ACHN (cell line): Measurements from ENCODE around the gene RRM1.
"Not testable (repeated sequence)": the region's sequence is repeated elsewhere in the genome, so short reads cannot be mapped to it uniquely, and the experiment has no call there.

Source experiments
- DNase-seq: peaks from one replicate; pipeline ENCODE4 v3.0.0-alpha.2; 2015
- in situ Hi-C: cut with HindIII; loops from 2 replicates; pipeline ENCODE4 v1.10.0; 2017; ENCODE audit warnings: low sequenced_read_pairs, low pct_ligation_motif_present, low pct_unique_long_range_greater_than_20kb

The RRM1 gene

GRCh38 chr11:4094348-4095291 is at the start of gene RRM1:
Gene RRM1, plus strand, starts transcription at chr11:4094799. Its CDS starts 214 bp downstream, at chr11:4095013.
- DNase-seq = peak; percentile 95

GRCh38 chr11:4044976-4045646 is 49.5 kb upstream of the RRM1 start:
- DNase-seq = no peak
- in situ Hi-C loops = no loop called here

More at GRCh38 chr11:4094348-4095291, at the start of gene RRM1:
- in situ Hi-C loops = no loop called here

GRCh38 chr11:4048340-4048739 is 46.3 kb upstream of the RRM1 start:
- DNase-seq = no peak
- in situ Hi-C loops = no loop called here

- in situ Hi-C loops = no loop called here
- no peak for DNase-seq
Observed at GRCh38 chr11:4049006-4049405, 45.6 kb upstream of the RRM1 start.

GRCh38 chr11:4050138-4050537 is 44.5 kb upstream of the RRM1 start:
- no peak for DNase-seq
- in situ Hi-C loops = loop anchor here (10.0 to 25.0 kb wide), 2 partner anchors 88 to 195 kb away; partner anchors contain the start of gene STIM1

- in situ Hi-C loops = loop anchor here (10.0 to 25.0 kb wide), 2 partner anchors 91 to 198 kb away; partner anchors contain the start of gene STIM1
- DNase-seq = not testable (repeated sequence)
Observed at GRCh38 chr11:4053200-4053599, 41.4 kb upstream of the RRM1 start.

GRCh38 chr11:4054643-4055042 is 40.0 kb upstream of the RRM1 start:
- in situ Hi-C loops = loop anchor here (10.0 to 25.0 kb wide), 2 partner anchors 92 to 200 kb away; partner anchors contain the start of gene STIM1
- DNase-seq = no peak

GRCh38 chr11:4059424-4059823 is 35.2 kb upstream of the RRM1 start:
- no peak for DNase-seq

GRCh38 chr11:4060182-4060923 is 34.2 kb upstream of the RRM1 start:
- DNase-seq = no peak
- in situ Hi-C loops = loop anchor here (25.0 kb wide), 1 partner anchor 98 kb away; no protein-coding TSS in a partner anchor

More at GRCh38 chr11:4059424-4059823, 35.2 kb upstream of the RRM1 start:
- in situ Hi-C loops = loop anchor here (10.0 to 25.0 kb wide), 2 partner anchors 97 to 205 kb away; partner anchors contain the start of gene STIM1

GRCh38 chr11:4061700-4062099 is 32.9 kb upstream of the RRM1 start:
- no peak for DNase-seq
- in situ Hi-C loops = loop anchor here (25.0 kb wide), 1 partner anchor 99 kb away; no protein-coding TSS in a partner anchor

GRCh38 chr11:4063348-4063747 is 31.3 kb upstream of the RRM1 start:
- in situ Hi-C loops = loop anchor here (25.0 kb wide), 1 partner anchor 101 kb away; no protein-coding TSS in a partner anchor
- no peak for DNase-seq

GRCh38 chr11:4064278-4064955 is 30.2 kb upstream of the RRM1 start:
- in situ Hi-C loops = loop anchor here (25.0 kb wide), 1 partner anchor 102 kb away; no protein-coding TSS in a partner anchor
- no peak for DNase-seq

- in situ Hi-C loops = loop anchor here (25.0 kb wide), 1 partner anchor 103 kb away; no protein-coding TSS in a partner anchor
- no peak for DNase-seq
Observed at GRCh38 chr11:4065086-4065485, 29.5 kb upstream of the RRM1 start.

GRCh38 chr11:4065601-4066377 is 28.8 kb upstream of the RRM1 start:
- in situ Hi-C loops = loop anchor here (25.0 kb wide), 1 partner anchor 103 kb away; no protein-coding TSS in a partner anchor
- no peak for DNase-seq

GRCh38 chr11:4066910-4067309 is 27.7 kb upstream of the RRM1 start:
- no peak for DNase-seq
- in situ Hi-C loops = loop anchor here (25.0 kb wide), 1 partner anchor 105 kb away; no protein-coding TSS in a partner anchor

GRCh38 chr11:4068962-4069361 is 25.6 kb upstream of the RRM1 start:
- DNase-seq = no peak
- in situ Hi-C loops = loop anchor here (25.0 kb wide), 1 partner anchor 107 kb away; no protein-coding TSS in a partner anchor

- DNase-seq = no peak
- in situ Hi-C loops = loop anchor here (25.0 kb wide), 1 partner anchor 109 kb away; no protein-coding TSS in a partner anchor
Observed at GRCh38 chr11:4071325-4071724, 23.3 kb upstream of the RRM1 start.
